DOHH2 (cell line): ENCODE data around the gene RGS16.

Experiments used
- H3F3A ChIP-seq: fragments of 200-600 bp; sonication (generic), shearing (Covaris generic); 2 replicates; pipeline ENCODE4 v1.6.0; 2016; ENCODE audit warnings: antibody characterized with exemption, mild to moderate bottlenecking; ENCODE audit not compliant: control insufficient read depth, insufficient read depth
- H3K27ac ChIP-seq: fragments of 200-600 bp; sonication (generic); 2 replicates; pipeline ENCODE4 v1.5.1; 2014; ENCODE audit warnings: low read depth, mild to moderate bottlenecking, low read length, moderate library complexity
- H3K27me3 ChIP-seq: fragments of 200-600 bp; sonication (generic); 2 replicates; pipeline ENCODE4 v1.6.1; 2014; ENCODE audit warnings: mild to moderate bottlenecking, low read length, mixed read lengths; ENCODE audit not compliant: control insufficient read depth
- H3K36me3 ChIP-seq: fragments of 200-600 bp; sonication (generic); 2 replicates; pipeline ENCODE4 v1.6.1; 2014; ENCODE audit warnings: mild to moderate bottlenecking, low read length, moderate library complexity, mixed read lengths; ENCODE audit not compliant: control insufficient read depth
- H3K4me1 ChIP-seq: fragments of 200-600 bp; sonication (generic); 2 replicates; pipeline ENCODE4 v1.6.1; 2014; ENCODE audit warnings: mild to moderate bottlenecking, low read length, mixed read lengths; ENCODE audit not compliant: control insufficient read depth
- H3K4me2 ChIP-seq: fragments of 200-600 bp; sonication (generic); 2 replicates; pipeline ENCODE4 v1.6.0; 2014; ENCODE audit warnings: mild to moderate bottlenecking, low read length, moderate library complexity
- H3K4me3 ChIP-seq: fragments of 200-600 bp; sonication (generic); 2 replicates; pipeline ENCODE4 v1.5.1; 2014; ENCODE audit warnings: mild to moderate bottlenecking, low read length, mixed read lengths
- H3K79me2 ChIP-seq: fragments of 200-600 bp; sonication (generic); 2 replicates; pipeline ENCODE4 v1.6.1; 2014; ENCODE audit warnings: mild to moderate bottlenecking, low read length, mixed read lengths; ENCODE audit not compliant: control insufficient read depth
- H3K9me2 ChIP-seq: fragments of 200-600 bp; sonication (generic); replicated peaks from 2 replicates; pipeline ENCODE4 v1.6.1; 2014; ENCODE audit warnings: mild to moderate bottlenecking, low read length, mixed read lengths; ENCODE audit not compliant: control insufficient read depth
- H3K9me3 ChIP-seq: fragments of 200-600 bp; sonication (generic); 2 replicates; pipeline ENCODE4 v1.6.1; 2014; ENCODE audit warnings: antibody characterized with exemption, low read length, mixed read lengths; ENCODE audit not compliant: control insufficient read depth, insufficient read depth
- H4K20me1 ChIP-seq: fragments of 200-600 bp; sonication (generic); 2 replicates; pipeline ENCODE4 v1.6.0; 2014; ENCODE audit warnings: low read depth, mild to moderate bottlenecking, antibody characterized with exemption, low read length, moderate library complexity; ENCODE audit not compliant: control insufficient read depth, insufficient read depth
- CTCF ChIP-seq: fragments of 200-600 bp; sonication (generic); IDR thresholded peaks from one replicate; pipeline ENCODE4 v1.5.1; 2014; ENCODE audit warnings: antibody characterized with exemption, mild to moderate bottlenecking, low read depth, low read length; ENCODE audit not compliant: poor library complexity, severe bottlenecking
- EZH2phosphoT487 ChIP-seq: fragments of 200-600 bp; sonication (generic); IDR thresholded peaks from 2 replicates; pipeline ENCODE4 v1.6.1; 2017; ENCODE audit warnings: borderline replicate concordance, mild to moderate bottlenecking, antibody characterized with exemption, low read length, moderate library complexity, mixed read lengths

RGS16 gene

GRCh38 chr1:182595641-182596240 lies 8.4 kb downstream of the RGS16 start:
- H4K20me1 ChIP-seq, result peaks cover 10% of the 10 kb centered on the region
- TF ChIP-seq CTCF (peak; percentile 91), EZH2phosphoT487 (no peak)
- H3K4me2 ChIP-seq, result no peak overlapping the region

GRCh38 chr1:182589931-182590330 lies 14.3 kb downstream of the RGS16 start:
- Histone ChIP-seq H4K20me1 (no peaks in the 10 kb centered on the region), H3K27me3 (no peaks in the 10 kb centered on the region), H3K9me2 (no peaks in the 10 kb centered on the region), H3K4me2 (no peak overlapping the region), H3K79me2 (no peaks in the 10 kb centered on the region), H3K4me3 (no peak overlapping the region), H3K36me3 (no peaks in the 10 kb centered on the region), H3F3A (peaks cover 3% of the 10 kb centered on the region; the same call in 1 of the 2 replicates), H3K9me3 (no peaks in the 10 kb centered on the region), H3K27ac (no peak overlapping the region), H3K4me1 (peaks cover 19% of the 10 kb centered on the region)
- TF ChIP-seq CTCF (no peak), EZH2phosphoT487 (no peak)

More at GRCh38 chr1:182595641-182596240, 8.4 kb downstream of the RGS16 start:
- H3K9me2 ChIP-seq, result no peaks in the 10 kb centered on the region
- no peaks in the 10 kb centered on the region for H3K27me3 ChIP-seq
- no peaks in the 10 kb centered on the region for H3K9me3 ChIP-seq
- H3K79me2 ChIP-seq, result peaks cover 10% of the 10 kb centered on the region
- H3K4me1 ChIP-seq, result peaks cover 16% of the 10 kb centered on the region
- H3K4me3 ChIP-seq, result no peak overlapping the region
- H3K27ac ChIP-seq, result no peak overlapping the region
- peaks cover 39% of the 10 kb centered on the region for H3F3A ChIP-seq
- H3K36me3 ChIP-seq, result peaks cover 24% of the 10 kb centered on the region

- Histone ChIP-seq H3F3A (peaks cover 3% of the 10 kb centered on the region; the same call in 1 of the 2 replicates), H3K4me1 (peaks cover 19% of the 10 kb centered on the region), H3K9me3 (no peaks in the 10 kb centered on the region), H3K79me2 (no peaks in the 10 kb centered on the region), H3K9me2 (no peaks in the 10 kb centered on the region), H3K27ac (no peak overlapping the region), H3K36me3 (no peaks in the 10 kb centered on the region), H3K27me3 (no peaks in the 10 kb centered on the region), H4K20me1 (no peaks in the 10 kb centered on the region), H3K4me3 (peak overlapping the region; percentile 96), H3K4me2 (peak overlapping the region; percentile 98)
- TF ChIP-seq CTCF (no peak), EZH2phosphoT487 (no peak)
These were observed 14.7 kb downstream of the RGS16 start for GRCh38 chr1:182589520-182589919.
